SK-N-SH treated with all-trans-retinoic acid at 6 μM for 48 hours (cell line): ENCODE data around the gene TMEM156.

Experiments
- ARNTL ChIP-seq: fragments of 450-650 bp; formaldehyde crosslinking; IDR thresholded peaks from 2 replicates; pipeline ENCODE4 v1.5.0; 2020; ENCODE audit warnings: low read depth, mild to moderate bottlenecking, moderate library complexity, borderline replicate concordance
- PATZ1 ChIP-seq: fragments of 250-450 bp; sonication (Bioruptor Pico); IDR thresholded peaks from 2 replicates; pipeline ENCODE4 v1.8.0; 2020; ENCODE audit warnings: mild to moderate bottlenecking, moderate library complexity, borderline replicate concordance
- TF ChIP-seq, protein P1 (sequence below): fragments of 250-450 bp; sonication (Bioruptor Pico); IDR thresholded peaks from 2 replicates; pipeline ENCODE4 v1.5.1; 2021; ENCODE audit warnings: mild to moderate bottlenecking, moderate library complexity

DNA sequence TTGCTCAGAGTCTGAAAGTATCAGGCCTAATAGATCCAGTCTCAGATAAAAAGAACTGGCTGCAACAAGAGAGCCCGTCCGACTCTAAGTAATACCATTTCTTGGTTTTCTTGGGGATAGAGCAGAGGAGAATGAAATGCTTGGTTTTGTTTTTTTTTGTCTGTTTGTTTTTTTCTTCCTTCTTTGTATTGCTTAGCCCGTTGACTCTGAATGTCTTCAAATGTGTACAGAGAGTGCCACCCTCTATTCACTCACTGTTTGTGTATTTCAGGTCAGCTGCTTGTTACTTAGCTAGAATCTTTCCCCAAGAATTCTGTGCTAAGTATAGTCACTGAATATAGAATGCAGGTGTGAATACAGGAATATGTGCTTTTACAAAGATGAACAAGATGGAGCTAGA lies 5.7 kb upstream of the TMEM156 start:
- TF ChIP-seq ARNTL (CRISPR knock-in tag), result no peak
- TF ChIP-seq, protein P1, sequence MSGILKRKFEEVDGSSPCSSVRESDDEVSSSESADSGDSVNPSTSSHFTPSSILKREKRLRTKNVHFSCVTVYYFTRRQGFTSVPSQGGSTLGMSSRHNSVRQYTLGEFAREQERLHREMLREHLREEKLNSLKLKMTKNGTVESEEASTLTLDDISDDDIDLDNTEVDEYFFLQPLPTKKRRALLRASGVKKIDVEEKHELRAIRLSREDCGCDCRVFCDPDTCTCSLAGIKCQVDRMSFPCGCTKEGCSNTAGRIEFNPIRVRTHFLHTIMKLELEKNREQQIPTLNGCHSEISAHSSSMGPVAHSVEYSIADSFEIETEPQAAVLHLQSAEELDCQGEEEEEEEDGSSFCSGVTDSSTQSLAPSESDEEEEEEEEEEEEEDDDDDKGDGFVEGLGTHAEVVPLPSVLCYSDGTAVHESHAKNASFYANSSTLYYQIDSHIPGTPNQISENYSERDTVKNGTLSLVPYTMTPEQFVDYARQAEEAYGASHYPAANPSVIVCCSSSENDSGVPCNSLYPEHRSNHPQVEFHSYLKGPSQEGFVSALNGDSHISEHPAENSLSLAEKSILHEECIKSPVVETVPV (CRISPR knock-in tag), result no peak
- TF ChIP-seq PATZ1 (CRISPR knock-in tag), result no peak
